ENCODE measurements around the gene CFAP77.

CFAP77 gene

GRCh38 chr9:132583584-132584304, 173.7 kb downstream of the CFAP77 start:
- TF ChIP-seq CTCF (IDR thresholded peaks at IDR 0.05; ENCODE audit: insufficient read depth, low read length, poor library complexity, severe bottlenecking) (no peak), EZH2phosphoT487 (conservative IDR thresholded peaks at IDR 0.05; ENCODE audit: low read length) (no peak)
- Histone ChIP-seq H3K4me2 (ENCODE audit: low read depth, low read length, poor library complexity, severe bottlenecking) (no peak overlapping the region), H4K20me1 (ENCODE audit: low read depth, low read length) (no peaks in the 10 kb centered on the region), H3K36me3 (ENCODE audit: low read length) (no peaks in the 10 kb centered on the region), H3F3A (ENCODE audit: insufficient read depth) (no peaks in the 10 kb centered on the region), H2AFZ (ENCODE audit: low read depth, low read length, severe bottlenecking) (no peak overlapping the region), H3K9me2 (replicated peaks; ENCODE audit: insufficient read depth, low read length) (no peaks in the 10 kb centered on the region), H3K4me3 (ENCODE audit: insufficient read depth, low read length, poor library complexity, severe bottlenecking) (no peak overlapping the region), H3K27ac (ENCODE audit: low read depth, low read length) (no peak overlapping the region), H3K9ac (ENCODE audit: low read length) (no peak overlapping the region), H3K9me3 (ENCODE audit: insufficient read depth, low read length) (no peaks in the 10 kb centered on the region), H3K79me2 (ENCODE audit: insufficient read depth, low read length) (no peaks in the 10 kb centered on the region), H3K27me3 (ENCODE audit: low read length) (no peaks in the 10 kb centered on the region)

- no peak overlapping the region for H3K4me2 ChIP-seq (ENCODE audit: low read depth, low read length, poor library complexity, severe bottlenecking)
- H2AFZ ChIP-seq (ENCODE audit: low read depth, low read length, severe bottlenecking) = no peak overlapping the region
- H4K20me1 ChIP-seq (ENCODE audit: low read depth, low read length) = no peaks in the 10 kb centered on the region
- H3K9ac ChIP-seq (ENCODE audit: low read length) = no peak overlapping the region
- H3K79me2 ChIP-seq (ENCODE audit: insufficient read depth, low read length) = no peaks in the 10 kb centered on the region
- no peak overlapping the region for H3K4me3 ChIP-seq (ENCODE audit: insufficient read depth, low read length, poor library complexity, severe bottlenecking)
- H3F3A ChIP-seq (ENCODE audit: insufficient read depth) = no peaks in the 10 kb centered on the region
- no peaks in the 10 kb centered on the region for H3K27me3 ChIP-seq (ENCODE audit: low read length)
- no peak overlapping the region for H3K27ac ChIP-seq (ENCODE audit: low read depth, low read length)
- H3K9me2 ChIP-seq (replicated peaks; ENCODE audit: insufficient read depth, low read length) = no peaks in the 10 kb centered on the region
- no peaks in the 10 kb centered on the region for H3K36me3 ChIP-seq (ENCODE audit: low read length)
- TF ChIP-seq EZH2phosphoT487 (conservative IDR thresholded peaks at IDR 0.05; ENCODE audit: low read length) (no peak), CTCF (IDR thresholded peaks at IDR 0.05; ENCODE audit: insufficient read depth, low read length, poor library complexity, severe bottlenecking) (no peak)
- no peaks in the 10 kb centered on the region for H3K9me3 ChIP-seq (ENCODE audit: insufficient read depth, low read length)
Measured at GRCh38 chr9:132584601-132585560, 174.9 kb downstream of the CFAP77 start.

- no peak for TF ChIP-seq EZH2phosphoT487 (conservative IDR thresholded peaks at IDR 0.05; ENCODE audit: low read length)
- TF ChIP-seq CTCF (IDR thresholded peaks at IDR 0.05; ENCODE audit: insufficient read depth, low read length, poor library complexity, severe bottlenecking) = no peak
- no peaks in the 10 kb centered on the region for H3K36me3 ChIP-seq (ENCODE audit: low read length)
- no peak overlapping the region for H3K27ac ChIP-seq (ENCODE audit: low read depth, low read length)
- no peak overlapping the region for H2AFZ ChIP-seq (ENCODE audit: low read depth, low read length, severe bottlenecking)
- H3K9me2 ChIP-seq (replicated peaks; ENCODE audit: insufficient read depth, low read length) = no peaks in the 10 kb centered on the region
- no peaks in the 10 kb centered on the region for H3F3A ChIP-seq (ENCODE audit: insufficient read depth)
- no peaks in the 10 kb centered on the region for H4K20me1 ChIP-seq (ENCODE audit: low read depth, low read length)
- no peak overlapping the region for H3K4me3 ChIP-seq (ENCODE audit: insufficient read depth, low read length, poor library complexity, severe bottlenecking)
- H3K79me2 ChIP-seq (ENCODE audit: insufficient read depth, low read length) = no peaks in the 10 kb centered on the region
- H3K9me3 ChIP-seq (ENCODE audit: insufficient read depth, low read length) = no peaks in the 10 kb centered on the region
- no peak overlapping the region for H3K9ac ChIP-seq (ENCODE audit: low read length)
- no peak overlapping the region for H3K4me2 ChIP-seq (ENCODE audit: low read depth, low read length, poor library complexity, severe bottlenecking)
- no peaks in the 10 kb centered on the region for H3K27me3 ChIP-seq (ENCODE audit: low read length)
Measured at GRCh38 chr9:132585954-132586829, 176.2 kb downstream of the CFAP77 start.

Data from SU-DHL-6 (cell line).